NCI-H2107 treated with DMSO at 0.1 percent for 48 hours (cell line): Measurements from ENCODE around the gene STAB2.

Experiments
- DNase-seq: peaks from one replicate; lab custom pipeline; 2025; ENCODE audit not compliant: unreplicated experiment; lab: John Stamatoyannopoulos, UW

Gene STAB2

GRCh38 chr12:103778781-103779180 lies 191.7 kb downstream of the STAB2 start:
- no peak for DNase-seq

- peak; percentile 62 for DNase-seq
Observed at GRCh38 chr12:103779410-103780092, 192.5 kb downstream of the STAB2 start.

- DNase-seq = no peak
Observed at GRCh38 chr12:103780093-103780440, 193.0 kb downstream of the STAB2 start.

GRCh38 chr12:103780992-103781391 lies 193.9 kb downstream of the STAB2 start:
- DNase-seq = no peak

GRCh38 chr12:103782399-103782798 lies 195.3 kb downstream of the STAB2 start:
- no peak for DNase-seq

GRCh38 chr12:103783744-103784664 lies 196.9 kb downstream of the STAB2 start:
- no peak for DNase-seq

- DNase-seq = no peak
Observed at GRCh38 chr12:103785243-103786031, 198.4 kb downstream of the STAB2 start.

- DNase-seq = no peak
Observed at GRCh38 chr12:103786201-103786600, 199.1 kb downstream of the STAB2 start.

- no peak for DNase-seq
Observed at GRCh38 chr12:103791350-103791920, 204.4 kb downstream of the STAB2 start.

GRCh38 chr12:103793046-103793445 lies 206.0 kb downstream of the STAB2 start:
- no peak for DNase-seq

GRCh38 chr12:103793512-103794045 lies 206.5 kb downstream of the STAB2 start:
- no peak for DNase-seq

- no peak for DNase-seq
Observed at GRCh38 chr12:103794309-103795213, 207.5 kb downstream of the STAB2 start.

- no peak for DNase-seq
Observed at GRCh38 chr12:103798586-103798985, 211.5 kb downstream of the STAB2 start.

GRCh38 chr12:103799504-103799856 lies 212.4 kb downstream of the STAB2 start:
- DNase-seq = no peak

GRCh38 chr12:103799857-103800771 lies 213.0 kb downstream of the STAB2 start:
- peak; percentile 98 for DNase-seq

GRCh38 chr12:103801709-103802585 lies 214.9 kb downstream of the STAB2 start:
- no peak for DNase-seq

- DNase-seq = no peak
Observed at GRCh38 chr12:103802586-103802886, 215.5 kb downstream of the STAB2 start.

GRCh38 chr12:103803847-103804246 lies 216.8 kb downstream of the STAB2 start:
- DNase-seq = no peak
